ENCODE results near the gene IGSF23. TPM values are rescaled to one million over a fixed set of nuclear protein-coding genes. Genes with fewer than 3 reads are reported as not detected.
"Not testable (repeated sequence)": the region's sequence is repeated elsewhere in the genome, so short reads cannot be mapped to it uniquely, and the experiment has no call there.

IGSF23 gene
- total and polyA plus RNA-seq, 3 donors from 2014 or later, result 0.37 to 0.79 TPM; not detected in 1

DNA sequence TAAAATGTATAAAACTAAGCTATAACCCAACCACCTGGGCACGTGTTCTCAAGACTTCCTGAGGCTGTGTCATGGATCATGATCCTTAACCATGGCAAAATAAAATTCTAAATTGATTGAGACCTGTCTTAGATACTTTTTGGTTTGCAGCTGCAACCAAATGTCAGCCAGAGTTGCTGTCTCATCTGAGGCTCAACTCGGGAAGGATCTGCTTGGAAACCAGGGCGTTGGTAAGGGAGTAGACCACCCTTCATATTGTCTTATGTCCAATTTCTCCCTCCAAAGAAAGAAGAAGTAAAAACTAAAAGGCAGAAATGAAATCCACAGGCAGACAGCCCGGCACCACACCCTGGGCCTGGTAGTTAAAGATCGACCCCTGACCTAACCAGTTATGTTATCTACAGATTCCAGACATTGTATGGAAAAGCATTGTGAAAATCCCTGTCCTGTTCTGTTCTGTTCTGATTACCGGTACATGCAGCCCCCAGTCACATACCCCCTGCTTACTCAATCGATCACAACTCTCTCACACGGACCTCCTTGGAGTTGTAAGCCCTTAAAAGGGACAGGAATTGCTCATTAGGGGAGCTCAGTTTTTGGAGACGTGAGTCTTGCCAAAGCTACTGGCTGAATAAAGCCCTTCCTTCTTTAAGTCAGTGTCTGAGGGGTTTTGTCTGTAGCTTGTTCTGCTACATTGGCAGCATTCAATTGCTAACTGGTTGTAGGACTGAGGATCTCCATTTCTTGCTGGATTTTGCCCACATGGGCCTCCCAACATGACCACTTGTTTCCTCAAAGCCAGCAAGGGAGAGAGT lies 22.9 kb upstream of the IGSF23 start:
- intact Hi-C loops (cut with DNase I; ENCODE audit: low total_unique reads), result no loop called here
- 64 to 75% methylated on average over 9 of the region's 9 CpGs for WGBS, 2 donors
- Histone ChIP-seq H3K36me3 (ENCODE audit: low read depth, missing control alignments) (no peaks in the 10 kb centered on the region), H3K4me3 (no peak overlapping the region), H3K9me3 (no peaks in the 10 kb centered on the region), H3K27me3 (no peaks in the 10 kb centered on the region), H3K4me1 (no peaks in the 10 kb centered on the region), H3K27ac (no peak overlapping the region)
- DNase-seq, result no peak
- TF ChIP-seq, protein P1, sequence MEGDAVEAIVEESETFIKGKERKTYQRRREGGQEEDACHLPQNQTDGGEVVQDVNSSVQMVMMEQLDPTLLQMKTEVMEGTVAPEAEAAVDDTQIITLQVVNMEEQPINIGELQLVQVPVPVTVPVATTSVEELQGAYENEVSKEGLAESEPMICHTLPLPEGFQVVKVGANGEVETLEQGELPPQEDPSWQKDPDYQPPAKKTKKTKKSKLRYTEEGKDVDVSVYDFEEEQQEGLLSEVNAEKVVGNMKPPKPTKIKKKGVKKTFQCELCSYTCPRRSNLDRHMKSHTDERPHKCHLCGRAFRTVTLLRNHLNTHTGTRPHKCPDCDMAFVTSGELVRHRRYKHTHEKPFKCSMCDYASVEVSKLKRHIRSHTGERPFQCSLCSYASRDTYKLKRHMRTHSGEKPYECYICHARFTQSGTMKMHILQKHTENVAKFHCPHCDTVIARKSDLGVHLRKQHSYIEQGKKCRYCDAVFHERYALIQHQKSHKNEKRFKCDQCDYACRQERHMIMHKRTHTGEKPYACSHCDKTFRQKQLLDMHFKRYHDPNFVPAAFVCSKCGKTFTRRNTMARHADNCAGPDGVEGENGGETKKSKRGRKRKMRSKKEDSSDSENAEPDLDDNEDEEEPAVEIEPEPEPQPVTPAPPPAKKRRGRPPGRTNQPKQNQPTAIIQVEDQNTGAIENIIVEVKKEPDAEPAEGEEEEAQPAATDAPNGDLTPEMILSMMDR (IDR thresholded peaks at IDR 0.05), result no peak
- no peak for TF ChIP-seq POLR2A (IDR thresholded peaks at IDR 0.05)

DNA sequence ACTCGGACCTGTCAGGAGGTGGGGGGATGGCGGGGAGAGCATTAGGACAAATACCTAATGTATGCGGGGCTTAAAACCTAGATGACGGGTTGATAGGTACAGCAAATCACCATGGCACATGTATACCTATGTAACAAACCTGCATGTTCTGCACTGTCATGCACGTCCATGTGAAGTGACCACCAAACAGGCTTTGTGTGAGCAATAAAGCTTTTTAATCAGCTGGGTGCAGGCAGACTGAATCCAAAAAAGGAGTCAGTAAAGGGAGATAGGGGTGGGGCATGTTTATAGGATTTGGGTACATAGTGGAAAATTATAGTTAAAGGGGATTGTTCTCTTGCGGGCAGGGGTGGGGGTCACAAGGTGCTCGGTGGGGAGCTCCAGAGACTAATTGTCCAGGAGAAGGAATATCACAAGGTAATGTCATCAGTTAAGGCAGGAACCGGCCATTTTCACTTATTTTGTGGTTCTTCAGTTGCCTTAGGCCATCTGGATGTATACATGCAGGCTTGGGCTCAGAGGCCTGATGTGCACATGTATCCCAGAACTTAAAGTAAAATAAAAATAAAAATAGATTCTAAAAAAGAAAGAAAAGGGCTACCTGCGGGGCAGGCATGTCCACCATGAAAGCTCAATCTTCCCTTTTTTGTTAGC lies 21.9 kb upstream of the IGSF23 start:
- not testable (repeated sequence) for DNase-seq

DNA sequence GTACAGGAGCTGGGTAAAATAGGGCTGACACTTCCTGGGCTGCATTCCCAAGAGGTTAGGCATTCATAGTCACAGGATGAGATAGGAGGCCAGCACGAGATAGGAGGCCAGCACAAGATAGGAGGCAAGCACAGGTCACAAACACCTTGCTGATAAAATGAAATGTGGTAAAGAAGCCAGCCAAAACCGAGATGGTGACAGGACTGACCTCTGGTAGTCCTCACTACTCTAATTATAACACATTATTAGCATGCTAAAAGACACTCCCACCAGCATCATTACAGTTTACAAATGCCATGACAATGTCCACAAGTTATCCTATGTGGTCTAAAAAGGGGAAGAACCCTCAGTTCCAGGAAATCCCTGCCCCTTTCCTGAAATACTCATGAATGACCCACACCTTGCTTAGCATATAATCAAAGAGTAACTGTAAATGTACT lies 20.9 kb upstream of the IGSF23 start:
- Histone ChIP-seq H3K36me3 (ENCODE audit: low read depth, missing control alignments) (no peaks in the 10 kb centered on the region), H3K27me3 (no peaks in the 10 kb centered on the region), H3K9me3 (no peaks in the 10 kb centered on the region), H3K4me1 (no peaks in the 10 kb centered on the region), H3K27ac (no peak overlapping the region), H3K4me3 (no peak overlapping the region)
- intact Hi-C loops (cut with DNase I; ENCODE audit: low total_unique reads), result no loop called here
- no peak for TF ChIP-seq POLR2A (IDR thresholded peaks at IDR 0.05)
- TF ChIP-seq, protein P1 (IDR thresholded peaks at IDR 0.05), result no peak
- 47 to 63% methylated on average over 2 of the region's 2 CpGs for WGBS, 2 donors
- DNase-seq, result no peak

More for the DNA sequence above, 21.9 kb upstream of the IGSF23 start:
- H3K27me3 ChIP-seq; H3K9me3 ChIP-seq; H3K4me3 ChIP-seq; intact Hi-C loops (cut with DNase I; ENCODE audit: low total_unique reads); H3K4me1 ChIP-seq; H3K27ac ChIP-seq; H3K36me3 ChIP-seq (ENCODE audit: low read depth, missing control alignments): not testable (repeated sequence)
- WGBS, 2 donors, result 86 to 87% methylated on average over 9 of the region's 9 CpGs

DNA sequence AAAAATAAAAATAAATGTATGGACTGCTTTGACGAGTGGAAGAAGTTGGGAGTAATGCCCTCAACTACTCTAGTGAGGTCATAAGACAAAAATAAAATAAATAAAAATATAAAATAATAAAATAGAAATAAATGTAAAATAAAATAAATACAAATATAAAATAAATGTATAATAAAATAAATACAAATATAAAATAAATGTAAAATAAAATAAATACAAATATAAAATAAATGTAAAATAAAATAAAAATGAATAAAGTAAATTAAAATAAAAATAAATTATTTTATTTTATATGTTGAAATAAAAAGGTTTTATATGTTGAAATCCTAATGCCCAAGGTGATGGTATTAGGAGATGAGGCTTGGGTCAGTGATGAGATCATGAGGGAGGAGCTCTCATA lies 20.1 kb upstream of the IGSF23 start:
- H3K27me3 ChIP-seq, result no peaks in the 10 kb centered on the region
- no peaks in the 10 kb centered on the region for H3K9me3 ChIP-seq
- no peak overlapping the region for H3K27ac ChIP-seq
- intact Hi-C loops (cut with DNase I; ENCODE audit: low total_unique reads), result no loop called here
- TF ChIP-seq, protein P1 (IDR thresholded peaks at IDR 0.05), result no peak
- TF ChIP-seq POLR2A (IDR thresholded peaks at IDR 0.05), result no peak
- no peak overlapping the region for H3K4me3 ChIP-seq
- DNase-seq, result no peak
- WGBS, 2 donors, result 91% methylated on average over 1 of the region's 1 CpG
- no peaks in the 10 kb centered on the region for H3K36me3 ChIP-seq (ENCODE audit: low read depth, missing control alignments)
- H3K4me1 ChIP-seq, result no peaks in the 10 kb centered on the region

DNA sequence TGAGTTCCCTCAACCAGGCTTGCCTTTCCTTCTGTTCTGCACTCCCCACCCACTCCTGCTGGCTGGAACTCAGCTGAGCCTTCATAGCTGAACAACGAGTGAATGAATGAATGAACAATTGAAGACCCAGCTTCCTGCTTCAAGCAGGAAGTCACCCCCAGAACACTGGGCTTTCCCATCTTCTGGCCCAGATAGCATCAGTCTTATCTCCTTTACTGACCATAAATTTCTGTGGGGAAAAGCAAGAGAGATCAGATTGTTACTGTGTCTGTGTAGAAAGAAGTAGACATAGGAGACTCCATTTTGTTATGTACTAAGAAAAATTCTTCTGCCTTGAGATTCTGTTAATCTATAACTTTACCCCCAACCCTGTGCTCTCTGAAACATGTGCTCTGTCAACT lies 19.5 kb upstream of the IGSF23 start:
- H3K4me3 ChIP-seq; H3K9me3 ChIP-seq; intact Hi-C loops (cut with DNase I; ENCODE audit: low total_unique reads); DNase-seq; H3K36me3 ChIP-seq (ENCODE audit: low read depth, missing control alignments); H3K27me3 ChIP-seq; H3K4me1 ChIP-seq; H3K27ac ChIP-seq: not testable (repeated sequence)
- WGBS, 2 donors, result 17 to 36% methylated on average over 1 of the region's 1 CpG
